Activated naive CD8-positive, alpha-beta T cell treated with anti-CD3 and anti-CD28 coated beads for 36 hours (primary cell): ENCODE data around the gene TMEM219. TPM values are rescaled to one million over a fixed set of nuclear protein-coding genes. Genes with fewer than 3 reads are reported as not detected.

ENCODE experiments used
- total RNA-seq, 2 experiments: library from RNA; stranded (reverse); gene quantifications; one replicate each; pipeline ENCODE4 v1.2.3, GENCODE V29; 2021

TMEM219 gene
- total RNA-seq, 2 experiments from 2014 or later: 29.3 TPM

Other genes with a start within 250 kb of the TMEM219 start
- 10 to 100 TPM; 17.3 to 19.1 TPM for gene C16orf54, start 216.1 kb upstream of the TMEM219 start, total RNA-seq
- gene ZG16, start 183.8 kb upstream of the TMEM219 start, total RNA-seq: not detected
- gene KIF22, start 171.3 kb upstream of the TMEM219 start, total RNA-seq: 100 to 1,000 TPM; 145 to 150 TPM
- 100 to 1,000 TPM; 427 to 438 TPM for gene MAZ, start 155.6 kb upstream of the TMEM219 start, total RNA-seq
- 1 to 10 TPM in 1 of 2 experiments, under 1 TPM in 1; 0.52 to 1.3 TPM for gene PRRT2, start 149.9 kb upstream of the TMEM219 start, total RNA-seq
- gene PAGR1, start 145.9 kb upstream of the TMEM219 start, total RNA-seq: 10 to 100 TPM; 33.7 to 34.8 TPM
- 10 to 100 TPM; 30.7 to 30.8 TPM for gene MVP, start 141.6 kb upstream of the TMEM219 start, total RNA-seq
- 10 to 100 TPM; 46.8 to 50.6 TPM for gene CDIPT, start 98.9 kb upstream of the TMEM219 start, total RNA-seq
- gene SEZ6L2, start 62.5 kb upstream of the TMEM219 start, total RNA-seq: under 1 TPM in 1 of 2 experiments, not detected in 1; 0.32 TPM
- 1 to 10 TPM; 1.3 to 2.0 TPM for gene ASPHD1, start 61.6 kb upstream of the TMEM219 start, total RNA-seq
- gene KCTD13, start 35.9 kb upstream of the TMEM219 start, total RNA-seq: 10 to 100 TPM; 27.2 to 30.3 TPM
- 10 to 100 TPM; 24.9 to 26.4 TPM for gene TAOK2, start 11.8 kb downstream of the TMEM219 start, total RNA-seq
- 10 to 100 TPM; 39.5 to 41.4 TPM for gene HIRIP3, start 33.5 kb downstream of the TMEM219 start, total RNA-seq
- gene INO80E, start 34.2 kb downstream of the TMEM219 start, total RNA-seq: 10 to 100 TPM; 83.8 to 91.1 TPM
- 1 to 10 TPM in 1 of 2 experiments, under 1 TPM in 1; 0.89 to 1.4 TPM for gene DOC2A, start 48.9 kb downstream of the TMEM219 start, total RNA-seq
- not detected for gene C16orf92, start 61.1 kb downstream of the TMEM219 start, total RNA-seq
- 1 to 10 TPM; 1.2 to 2.0 TPM for gene TLCD3B, start 69.2 kb downstream of the TMEM219 start, total RNA-seq
- 1,000 to 10,000 TPM; 2,800 to 2,893 TPM for gene ALDOA, start 103.7 kb downstream of the TMEM219 start, total RNA-seq
- gene PPP4C, start 113.9 kb downstream of the TMEM219 start, total RNA-seq: 100 to 1,000 TPM; 125 to 127 TPM
- gene TBX6, start 129.8 kb downstream of the TMEM219 start, total RNA-seq: 1 to 10 TPM in 1 of 2 experiments, under 1 TPM in 1; 0.74 to 1.1 TPM
- gene YPEL3, start 134.1 kb downstream of the TMEM219 start, total RNA-seq: 10 to 100 TPM; 11.8 to 12.1 TPM
- 1 to 10 TPM; 1.7 to 4.3 TPM for gene GDPD3, start 151.5 kb downstream of the TMEM219 start, total RNA-seq
- gene MAPK3, start 161.1 kb downstream of the TMEM219 start, total RNA-seq: 10 to 100 TPM; 38.9 to 41.6 TPM
- gene CORO1A, start 221.5 kb downstream of the TMEM219 start, total RNA-seq: 100 to 1,000 TPM; 972 to 977 TPM
- 100 to 1,000 TPM; 252 to 257 TPM for gene BOLA2B, start 231.6 kb downstream of the TMEM219 start, total RNA-seq
- 10 to 100 TPM; 64.2 to 65.7 TPM for gene SLX1A, start 231.8 kb downstream of the TMEM219 start, total RNA-seq
- 10 to 100 TPM in 1 of 2 experiments, 1 to 10 TPM in 1; 9.6 to 12.3 TPM for gene SULT1A3, start 237.2 kb downstream of the TMEM219 start, total RNA-seq